ENCODE data around the gene PSKH1.
"Not testable (repeated sequence)": the region's sequence is repeated elsewhere in the genome, so short reads cannot be mapped to it uniquely, and the experiment has no call there.

The PSKH1 gene

DNA sequence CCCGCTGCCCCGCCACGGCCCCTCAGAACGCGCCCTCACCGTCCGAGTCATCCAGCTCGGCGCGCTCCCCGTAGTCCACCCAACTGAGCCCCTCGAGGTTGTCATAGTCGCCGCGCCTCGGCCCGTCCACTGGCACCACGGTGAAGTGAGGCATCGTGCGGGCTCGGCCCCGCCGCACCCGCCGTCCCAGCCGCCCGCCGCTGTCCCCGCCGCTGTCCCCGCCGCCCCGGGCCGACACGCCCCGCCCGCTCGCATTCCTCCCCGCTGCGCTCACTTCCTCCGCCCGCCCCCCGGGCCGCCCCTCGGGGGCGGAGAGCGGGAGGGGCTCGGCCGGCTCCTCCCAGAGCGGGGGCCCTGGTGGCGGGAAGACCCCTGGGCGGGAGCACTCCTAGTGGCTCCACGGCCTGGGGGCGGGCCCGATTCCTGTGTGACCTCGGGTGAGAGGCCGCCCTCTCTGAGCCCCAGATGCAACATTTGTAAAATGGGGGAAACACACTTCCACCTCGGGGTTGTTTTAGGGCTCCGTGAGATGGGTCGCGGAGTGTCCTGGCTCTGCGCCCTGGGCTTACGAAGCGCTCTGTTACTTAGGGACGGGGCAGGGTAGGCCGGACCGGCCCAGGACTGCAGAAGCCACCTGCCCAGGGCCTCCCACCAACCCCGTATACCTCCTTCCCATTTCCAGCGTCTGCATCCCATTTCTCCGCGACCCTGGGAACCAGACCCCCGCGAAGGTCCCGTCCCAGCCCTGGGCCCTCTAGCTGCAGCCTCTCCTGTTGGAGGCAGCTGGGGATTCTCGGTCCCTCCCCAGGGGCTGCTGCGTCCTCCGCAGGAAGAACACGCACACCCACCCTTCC is 75.6 kb downstream of the PSKH1 start, which contains the start of gene SLC12A4:
TSS of gene SLC12A4 (minus strand) at position 238 of the 854 bp plus-strand sequence. CDS start at position 154, 84 bp downstream.
- no peak for TF ChIP-seq EZH2phosphoT487 (IDR thresholded peaks at IDR 0.05; ENCODE audit: borderline replicate concordance)
- TF ChIP-seq, protein P1, sequence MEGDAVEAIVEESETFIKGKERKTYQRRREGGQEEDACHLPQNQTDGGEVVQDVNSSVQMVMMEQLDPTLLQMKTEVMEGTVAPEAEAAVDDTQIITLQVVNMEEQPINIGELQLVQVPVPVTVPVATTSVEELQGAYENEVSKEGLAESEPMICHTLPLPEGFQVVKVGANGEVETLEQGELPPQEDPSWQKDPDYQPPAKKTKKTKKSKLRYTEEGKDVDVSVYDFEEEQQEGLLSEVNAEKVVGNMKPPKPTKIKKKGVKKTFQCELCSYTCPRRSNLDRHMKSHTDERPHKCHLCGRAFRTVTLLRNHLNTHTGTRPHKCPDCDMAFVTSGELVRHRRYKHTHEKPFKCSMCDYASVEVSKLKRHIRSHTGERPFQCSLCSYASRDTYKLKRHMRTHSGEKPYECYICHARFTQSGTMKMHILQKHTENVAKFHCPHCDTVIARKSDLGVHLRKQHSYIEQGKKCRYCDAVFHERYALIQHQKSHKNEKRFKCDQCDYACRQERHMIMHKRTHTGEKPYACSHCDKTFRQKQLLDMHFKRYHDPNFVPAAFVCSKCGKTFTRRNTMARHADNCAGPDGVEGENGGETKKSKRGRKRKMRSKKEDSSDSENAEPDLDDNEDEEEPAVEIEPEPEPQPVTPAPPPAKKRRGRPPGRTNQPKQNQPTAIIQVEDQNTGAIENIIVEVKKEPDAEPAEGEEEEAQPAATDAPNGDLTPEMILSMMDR (conservative IDR thresholded peaks at IDR 0.05; ENCODE audit: low read length) = no peak
- H3F3A ChIP-seq (ENCODE audit: low read depth) = no peaks in the 10 kb centered on the region; the same call in 1 of the 2 replicates
- H3K4me2 ChIP-seq (ENCODE audit: low read depth, low read length, poor library complexity, severe bottlenecking) = peak within 1 kb of the TSS; percentile 65
- H3K9me2 ChIP-seq (replicated peaks; ENCODE audit: low read depth, low read length) = no peaks in the 10 kb centered on the region
- H3K79me2 ChIP-seq (ENCODE audit: insufficient read depth, low read length) = no peaks in the 10 kb centered on the region
- peak within 1 kb of the TSS; percentile 75 for H3K4me3 ChIP-seq (ENCODE audit: low read length, poor library complexity, severe bottlenecking)
- peaks cover 18% of the 10 kb centered on the region for H3K4me1 ChIP-seq (ENCODE audit: insufficient read depth, low read length, poor library complexity, severe bottlenecking)
- no peaks in the 10 kb centered on the region for H3K9me3 ChIP-seq (ENCODE audit: insufficient read depth, low read depth, low read length)
- H3K9ac ChIP-seq (ENCODE audit: low read depth, low read length, poor library complexity, severe bottlenecking) = peak within 1 kb of the TSS; percentile 54
- H4K20me1 ChIP-seq (ENCODE audit: insufficient read depth, low read length, poor library complexity, severe bottlenecking) = no peaks in the 10 kb centered on the region
- H3K27me3 ChIP-seq (ENCODE audit: insufficient read depth, low read length, poor library complexity, severe bottlenecking) = no peaks in the 10 kb centered on the region
- H2AFZ ChIP-seq (ENCODE audit: low read length) = peak within 1 kb of the TSS; percentile 80
- H3K36me3 ChIP-seq (ENCODE audit: insufficient read depth, low read length) = no peaks in the 10 kb centered on the region

GRCh38 chr16:67969254-67970039 is 76.4 kb downstream of the PSKH1 start:
- Histone ChIP-seq H3F3A (ENCODE audit: low read depth) (no peaks in the 10 kb centered on the region; the same call in 1 of the 2 replicates), H2AFZ (ENCODE audit: low read length) (no peak overlapping the region; the same call in 1 of the 2 replicates), H3K4me1 (ENCODE audit: insufficient read depth, low read length, poor library complexity, severe bottlenecking) (peaks cover 18% of the 10 kb centered on the region), H4K20me1 (ENCODE audit: insufficient read depth, low read length, poor library complexity, severe bottlenecking) (no peaks in the 10 kb centered on the region), H3K36me3 (ENCODE audit: insufficient read depth, low read length) (no peaks in the 10 kb centered on the region), H3K4me2 (ENCODE audit: low read depth, low read length, poor library complexity, severe bottlenecking) (peak overlapping the region; percentile 65), H3K9ac (ENCODE audit: low read depth, low read length, poor library complexity, severe bottlenecking) (no peak overlapping the region), H3K27me3 (ENCODE audit: insufficient read depth, low read length, poor library complexity, severe bottlenecking) (no peaks in the 10 kb centered on the region), H3K79me2 (ENCODE audit: insufficient read depth, low read length) (no peaks in the 10 kb centered on the region), H3K4me3 (ENCODE audit: low read length, poor library complexity, severe bottlenecking) (peak overlapping the region; percentile 75), H3K9me2 (replicated peaks; ENCODE audit: low read depth, low read length) (no peaks in the 10 kb centered on the region), H3K9me3 (ENCODE audit: insufficient read depth, low read depth, low read length) (no peaks in the 10 kb centered on the region)
- TF ChIP-seq, protein P1 (conservative IDR thresholded peaks at IDR 0.05; ENCODE audit: low read length) = no peak
- no peak for TF ChIP-seq EZH2phosphoT487 (IDR thresholded peaks at IDR 0.05; ENCODE audit: borderline replicate concordance)

- Histone ChIP-seq H2AFZ (ENCODE audit: low read length) (no peak overlapping the region), H3K9me2 (replicated peaks; ENCODE audit: low read depth, low read length) (no peaks in the 10 kb centered on the region), H3K4me2 (ENCODE audit: low read depth, low read length, poor library complexity, severe bottlenecking) (no peak overlapping the region), H3K36me3 (ENCODE audit: insufficient read depth, low read length) (no peaks in the 10 kb centered on the region), H3K9ac (ENCODE audit: low read depth, low read length, poor library complexity, severe bottlenecking) (no peak overlapping the region), H3F3A (ENCODE audit: low read depth) (no peaks in the 10 kb centered on the region; the same call in 1 of the 2 replicates), H3K9me3 (ENCODE audit: insufficient read depth, low read depth, low read length) (no peaks in the 10 kb centered on the region), H3K79me2 (ENCODE audit: insufficient read depth, low read length) (no peaks in the 10 kb centered on the region), H3K4me3 (ENCODE audit: low read length, poor library complexity, severe bottlenecking) (no peak overlapping the region), H3K4me1 (ENCODE audit: insufficient read depth, low read length, poor library complexity, severe bottlenecking) (peaks cover 18% of the 10 kb centered on the region), H4K20me1 (ENCODE audit: insufficient read depth, low read length, poor library complexity, severe bottlenecking) (no peaks in the 10 kb centered on the region), H3K27me3 (ENCODE audit: insufficient read depth, low read length, poor library complexity, severe bottlenecking) (no peaks in the 10 kb centered on the region)
- TF ChIP-seq, protein P1 (conservative IDR thresholded peaks at IDR 0.05; ENCODE audit: low read length) = no peak
- no peak for TF ChIP-seq EZH2phosphoT487 (IDR thresholded peaks at IDR 0.05; ENCODE audit: borderline replicate concordance)
Measured at GRCh38 chr16:67971111-67971510, 78.1 kb downstream of the PSKH1 start.

GRCh38 chr16:67972285-67972684 is 79.2 kb downstream of the PSKH1 start:
- H3K4me1 ChIP-seq (ENCODE audit: insufficient read depth, low read length, poor library complexity, severe bottlenecking) = peaks cover 14% of the 10 kb centered on the region
- not testable (repeated sequence) for H3K4me3 ChIP-seq (ENCODE audit: low read length, poor library complexity, severe bottlenecking); H4K20me1 ChIP-seq (ENCODE audit: insufficient read depth, low read length, poor library complexity, severe bottlenecking); H3K9ac ChIP-seq (ENCODE audit: low read depth, low read length, poor library complexity, severe bottlenecking); H3K9me3 ChIP-seq (ENCODE audit: insufficient read depth, low read depth, low read length); H3F3A ChIP-seq (ENCODE audit: low read depth); H3K36me3 ChIP-seq (ENCODE audit: insufficient read depth, low read length); H3K79me2 ChIP-seq (ENCODE audit: insufficient read depth, low read length); H3K4me2 ChIP-seq (ENCODE audit: low read depth, low read length, poor library complexity, severe bottlenecking); H3K9me2 ChIP-seq (replicated peaks; ENCODE audit: low read depth, low read length); H2AFZ ChIP-seq (ENCODE audit: low read length); H3K27me3 ChIP-seq (ENCODE audit: insufficient read depth, low read length, poor library complexity, severe bottlenecking)

Measured in Loucy (cell line).